ENCODE results near the gene PPDPF. TPM values are rescaled to one million over a fixed set of nuclear protein-coding genes. Genes with fewer than 3 reads are reported as not detected.

Gene PPDPF
- total and polyA plus RNA-seq, 2 of the 8 experiments (the other 6 are each of a cell fraction or from before 2014, with no cell fraction given), result 30.5 to 138 TPM

GRCh38 chr20:63548542-63548941 lies 28.0 kb downstream of the PPDPF start:
- Histone ChIP-seq H4K8ac (ENCODE audit: extremely low read depth, insufficient read depth, low read length) (no peak overlapping the region), H2BK20ac (ENCODE audit: low read length) (no peak overlapping the region), H3K4me3 (ENCODE audit: extremely low read depth in 1 of 4, insufficient read depth in 2 of 4, low read depth in 3 of 4, low read length in 4 of 4) (no peak overlapping the region), H2BK5ac (ENCODE audit: low read depth, low read length) (peak overlapping the region; percentile 78; the same call in 1 of the 2 replicates), H2AFZ (ENCODE audit: low read length) (no peak overlapping the region), H3K79me1 (ENCODE audit: low read depth, low read length) (no peaks in the 10 kb centered on the region), H3K9me3 (ENCODE audit: insufficient read depth in 2 of 2, low read depth in 1 of 2, low read length in 1 of 2) (no peaks in the 10 kb centered on the region), H3K9ac (replicated peaks in 1 of 4; ENCODE audit: extremely low read depth in 1 of 4, low read depth in 3 of 4, low read length in 3 of 4) (no peak overlapping the region), H3K14ac (ENCODE audit: insufficient read length) (no peak overlapping the region), H3K4me1 (replicated peaks in 1 of 4; ENCODE audit: control insufficient read depth in 3 of 4, insufficient read depth in 4 of 4, low read length in 3 of 4) (peaks cover 0 to 30% (median 14%) of the 10 kb centered on the region in 4 experiments; a peak in 6 of 7 replicates), H3K23me2 (ENCODE audit: low read depth, low read length) (no peaks in the 10 kb centered on the region; the same call in 1 of the 2 replicates), H2BK120ac (replicated peaks; ENCODE audit: low read depth, low read length) (no peak overlapping the region), H3K4ac (replicated peaks; ENCODE audit: insufficient read length, low read depth, low read length) (peak overlapping the region; percentile 74), H4K5ac (ENCODE audit: insufficient read length, low read depth, low read length) (no peak overlapping the region), H4K20me1 (replicated peaks in 1 of 2; ENCODE audit: control insufficient read depth in 1 of 2, insufficient read depth in 2 of 2, low read length in 2 of 2) (no peaks in the 10 kb centered on the region), H2AK5ac (ENCODE audit: low read depth, low read length) (no peak overlapping the region), H2BK15ac (ENCODE audit: low read length) (no peak overlapping the region), H4K91ac (replicated peaks; ENCODE audit: insufficient read length, low read length) (peak overlapping the region; percentile 36), H3K56ac (replicated peaks; ENCODE audit: insufficient read length, low read depth, low read length) (no peak overlapping the region), H3K36me3 (ENCODE audit: control insufficient read depth in 2 of 4, insufficient read depth in 4 of 4, low read length in 3 of 4) (no peaks in the 10 kb centered on the region), H2BK12ac (ENCODE audit: low read depth, low read length) (peak overlapping the region; percentile 68; the same call in 1 of the 2 replicates), H3K27me3 (replicated peaks in 1 of 4; ENCODE audit: control insufficient read depth in 3 of 4, extremely low read depth in 1 of 4, insufficient read depth in 3 of 4, low read length in 3 of 4) (no peaks in the 10 kb centered on the region), H3K23ac (ENCODE audit: insufficient read length) (no peak overlapping the region), H3K79me2 (ENCODE audit: control insufficient read depth in 1 of 2, insufficient read depth in 2 of 2, low read length in 2 of 2) (no peaks in the 10 kb centered on the region), H3K27ac (ENCODE audit: low read depth, low read length) (no peak overlapping the region), H3K18ac (ENCODE audit: extremely low read depth, low read length) (peak overlapping the region; percentile 71; the same call in 1 of the 2 replicates), H3K4me2 (ENCODE audit: insufficient read depth in 1 of 2, low read depth in 2 of 2, low read length in 2 of 2) (no peak overlapping the region)
- CTCF ChIA-PET (ENCODE audit: partially characterized antibody), result interaction anchor here (1.4 kb wide), 1 partner anchor 11 kb away, joined by 7 read pairs; the partner anchor contains the start of gene PTK6
- POLR2A ChIA-PET (ENCODE audit: partially characterized antibody), result interaction anchor here (1.0 to 2.3 kb wide), 2 partner anchors 14 to 27 kb away, joined by 3 to 10 read pairs; partner anchors contain the start of gene PPDPF
- DNase-seq (ENCODE audit: low read depth in 1 of 2, low spot score in 2 of 2) (no peak), FAIRE-seq (no peak)
- WGBS, 2 experiments (ENCODE audit: extremely low coverage in 1 of 2, insufficient coverage in 1 of 2, insufficient read length in 1 of 2, insufficient replicate concordance in 2 of 2, low coverage in 1 of 2, low lambda C conversion rate in 2 of 2, missing lambda C conversion rate in 1 of 2), result 84% methylated on average over 10 of the region's 11 CpGs; no CpG with 5 or more reads in 1 of the 2 experiments
- TF ChIP-seq SUZ12 (IDR thresholded peaks at IDR 0.05; ENCODE audit: low read length), result no peak
- no peak for TF ChIP-seq SAP30 (IDR thresholded peaks at IDR 0.05; ENCODE audit: insufficient read depth, insufficient replicate concordance, low read length)
- no peak for TF ChIP-seq GTF2F1 (IDR thresholded peaks at IDR 0.05; ENCODE audit: borderline replicate concordance, low read depth, low read length)
- no peak for TF ChIP-seq KDM1A (IDR thresholded peaks at IDR 0.05; ENCODE audit: borderline replicate concordance, low read length)
- TF ChIP-seq CHD1 (IDR thresholded peaks at IDR 0.05; ENCODE audit: low read depth, low read length), result no peak
- no peak for TF ChIP-seq HDAC2 (IDR thresholded peaks at IDR 0.05; ENCODE audit: borderline replicate concordance in 1 of 2, low read depth in 2 of 2, low read length in 2 of 2)
- TF ChIP-seq BACH1 (IDR thresholded peaks at IDR 0.05; ENCODE audit: low read length), result no peak
- no peak for TF ChIP-seq MAFK (IDR thresholded peaks at IDR 0.05; ENCODE audit: low read depth, low read length)
- no peak for TF ChIP-seq HDAC6 (IDR thresholded peaks at IDR 0.05; ENCODE audit: low read depth, low read length)
- no peak for TF ChIP-seq YY1 (IDR thresholded peaks at IDR 0.05; ENCODE audit: low read depth, low read length)
- TF ChIP-seq EZH2 (IDR thresholded peaks at IDR 0.05; ENCODE audit: low read depth, low read length, severe bottlenecking), result no peak
- TF ChIP-seq FOSL1 (IDR thresholded peaks at IDR 0.05; ENCODE audit: insufficient read depth, low read depth, low read length), result no peak
- no peak for TF ChIP-seq ZNF274 (IDR thresholded peaks at IDR 0.05; ENCODE audit: borderline replicate concordance, extremely low read depth, low read length)
- no peak for TF ChIP-seq KDM5A (IDR thresholded peaks at IDR 0.05; ENCODE audit: low read length)

Measured in H1 (cell line).